OCI-LY3 (cell line): ENCODE measurements around the gene LRRC37A2.
"Not testable (repeated sequence)": the region's sequence is repeated elsewhere in the genome, so short reads cannot be mapped to it uniquely, and the experiment has no call there.

Source experiments
- EZH2phosphoT487 ChIP-seq: fragments of 200-600 bp; shearing (Covaris generic); IDR thresholded peaks from 2 replicates; pipeline ENCODE4 v1.6.1; 2018; ENCODE audit warnings: antibody characterized with exemption, mixed run types, low read depth
- TF ChIP-seq, protein P1 (sequence below): fragments of 200-600, 300-600 bp; sonication (generic); IDR thresholded peaks from 2 replicates; pipeline ENCODE4 v1.5.1; 2014; ENCODE audit warnings: antibody characterized with exemption, low read length, low read depth

DNA sequence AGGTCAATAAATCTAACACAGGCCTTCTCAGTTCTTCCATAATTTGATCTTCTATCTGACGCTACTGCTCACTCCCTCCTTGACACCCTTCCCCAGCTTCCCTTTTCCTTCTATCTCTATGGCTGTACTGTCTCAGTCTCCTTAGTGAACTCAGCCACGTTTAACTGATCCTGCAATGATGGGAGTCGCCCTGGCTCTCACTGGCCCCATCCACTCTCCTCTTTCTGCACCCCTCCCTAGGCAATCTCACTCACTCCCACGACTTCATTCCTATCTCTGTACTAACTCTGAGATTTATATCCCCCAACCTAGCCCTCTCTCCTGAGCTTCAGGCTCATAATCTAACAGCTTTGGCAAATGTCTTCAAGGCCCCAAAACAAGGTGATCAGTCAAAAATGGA, 59.5 kb downstream of the LRRC37A2 start:
- TF ChIP-seq, protein P1, sequence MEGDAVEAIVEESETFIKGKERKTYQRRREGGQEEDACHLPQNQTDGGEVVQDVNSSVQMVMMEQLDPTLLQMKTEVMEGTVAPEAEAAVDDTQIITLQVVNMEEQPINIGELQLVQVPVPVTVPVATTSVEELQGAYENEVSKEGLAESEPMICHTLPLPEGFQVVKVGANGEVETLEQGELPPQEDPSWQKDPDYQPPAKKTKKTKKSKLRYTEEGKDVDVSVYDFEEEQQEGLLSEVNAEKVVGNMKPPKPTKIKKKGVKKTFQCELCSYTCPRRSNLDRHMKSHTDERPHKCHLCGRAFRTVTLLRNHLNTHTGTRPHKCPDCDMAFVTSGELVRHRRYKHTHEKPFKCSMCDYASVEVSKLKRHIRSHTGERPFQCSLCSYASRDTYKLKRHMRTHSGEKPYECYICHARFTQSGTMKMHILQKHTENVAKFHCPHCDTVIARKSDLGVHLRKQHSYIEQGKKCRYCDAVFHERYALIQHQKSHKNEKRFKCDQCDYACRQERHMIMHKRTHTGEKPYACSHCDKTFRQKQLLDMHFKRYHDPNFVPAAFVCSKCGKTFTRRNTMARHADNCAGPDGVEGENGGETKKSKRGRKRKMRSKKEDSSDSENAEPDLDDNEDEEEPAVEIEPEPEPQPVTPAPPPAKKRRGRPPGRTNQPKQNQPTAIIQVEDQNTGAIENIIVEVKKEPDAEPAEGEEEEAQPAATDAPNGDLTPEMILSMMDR, result not testable (repeated sequence)
- not testable (repeated sequence) for TF ChIP-seq EZH2phosphoT487
